Measurements from ENCODE around the gene SH3YL1.

Gene SH3YL1

GRCh38 chr2:263774-264492 is at the start of gene SH3YL1:
TSS of gene SH3YL1 (minus strand) at chr2:264032. CDS start at chr2:263984, 48 bp downstream.
- TF ChIP-seq CTCF (IDR thresholded peaks at IDR 0.05; ENCODE audit: insufficient read depth, missing control alignments) = no peak
- FAIRE-seq (no peak), DNase-seq (ENCODE audit: insufficient read length, low spot score) (no peak)

- TF ChIP-seq CTCF (IDR thresholded peaks at IDR 0.05; ENCODE audit: insufficient read depth, missing control alignments) = no peak
- FAIRE-seq = no peak
- no peak for DNase-seq (ENCODE audit: insufficient read length, low spot score)
Observed at GRCh38 chr2:310994-311393, 47.2 kb upstream of the SH3YL1 start.

GRCh38 chr2:309954-310510 is 46.2 kb upstream of the SH3YL1 start:
- no peak for FAIRE-seq
- no peak for TF ChIP-seq CTCF (IDR thresholded peaks at IDR 0.05; ENCODE audit: insufficient read depth, missing control alignments)
- no peak for DNase-seq (ENCODE audit: insufficient read length, low spot score)

GRCh38 chr2:309148-309953 is 45.5 kb upstream of the SH3YL1 start:
- FAIRE-seq = no peak
- TF ChIP-seq CTCF (IDR thresholded peaks at IDR 0.05; ENCODE audit: insufficient read depth, missing control alignments) = no peak
- no peak for DNase-seq (ENCODE audit: insufficient read length, low spot score)

- TF ChIP-seq CTCF (IDR thresholded peaks at IDR 0.05; ENCODE audit: insufficient read depth, missing control alignments) = no peak
- FAIRE-seq (no peak), DNase-seq (ENCODE audit: insufficient read length, low spot score) (no peak)
Observed at GRCh38 chr2:305366-305765, 41.5 kb upstream of the SH3YL1 start.

GRCh38 chr2:296354-296753 is 32.5 kb upstream of the SH3YL1 start:
- FAIRE-seq = no peak
- no peak for DNase-seq (ENCODE audit: insufficient read length, low spot score)
- no peak for TF ChIP-seq CTCF (IDR thresholded peaks at IDR 0.05; ENCODE audit: insufficient read depth, missing control alignments)
